H1 (cell line): ENCODE results near the gene GNAQ. TPM values are rescaled to one million over a fixed set of nuclear protein-coding genes. Genes with fewer than 3 reads are reported as not detected.

Experiments
- CTCF ChIA-PET: fragments of 300-600 bp; sonication (Branson Sonifier 250); formaldehyde crosslinking; loops from one replicate; lab custom pipeline; 2021; ENCODE audit not compliant: partially characterized antibody; lab: Charles Lee
- POLR2A ChIA-PET: fragments of 300-600 bp; sonication (Branson Sonifier 250); formaldehyde crosslinking; loops from one replicate; lab custom pipeline; 2021; ENCODE audit warnings: inconsistent platforms; ENCODE audit not compliant: partially characterized antibody; lab: Charles Lee
- DNase-seq, 2 experiments: peaks; one replicate each; pipeline versions ENCODE4 v3.0.0 to v3.0.0-alpha.2; 2010 to 2022; ENCODE audit warnings: low spot score in 2 of 2, low read depth in 1 of 2, mixed read lengths in 1 of 2
- FAIRE-seq: peaks from 2 replicates; lab custom pipeline; 2011; peaks lifted over from hg19 to GRCh38; lab: Jason Lieb, UNC
- H2AFZ ChIP-seq: 2 replicates; pipeline ENCODE4 v1.8.1; 2012; ENCODE audit warnings: low read length, inconsistent platforms
- H2AK5ac ChIP-seq: 2 replicates; pipeline ENCODE4 v1.6.1; 2013; ENCODE audit warnings: low read depth, low read length
- H2BK120ac ChIP-seq: replicated peaks from 2 replicates; pipeline ENCODE3; 2013; ENCODE audit warnings: low read depth, low read length, inconsistent platforms
- H2BK12ac ChIP-seq: 2 replicates; pipeline ENCODE4 v1.6.1; 2013; ENCODE audit warnings: low read depth, low read length
- H2BK15ac ChIP-seq: 2 replicates; pipeline ENCODE4 v1.6.1; 2013; ENCODE audit warnings: low read length
- H2BK20ac ChIP-seq: 2 replicates; pipeline ENCODE4 v1.6.1; 2013; ENCODE audit warnings: low read length
- H2BK5ac ChIP-seq: 2 replicates; pipeline ENCODE4 v1.6.1; 2013; ENCODE audit warnings: low read depth, low read length
- H3K14ac ChIP-seq: 2 replicates; pipeline ENCODE4 v1.6.1; 2013; ENCODE audit warnings: inconsistent platforms; ENCODE audit not compliant: insufficient read length
- H3K18ac ChIP-seq: 2 replicates; pipeline ENCODE4 v1.6.1; 2013; ENCODE audit warnings: low read length; ENCODE audit errors: extremely low read depth
- H3K23ac ChIP-seq: 2 replicates; pipeline ENCODE4 v1.6.1; 2013; ENCODE audit warnings: inconsistent platforms; ENCODE audit not compliant: insufficient read length
- H3K23me2 ChIP-seq: 2 replicates; pipeline ENCODE4 v1.6.1; 2013; ENCODE audit warnings: low read depth, low read length
- H3K27ac ChIP-seq: 2 replicates; pipeline ENCODE4 v1.6.1; 2011; ENCODE audit warnings: low read depth, low read length, inconsistent platforms
- H3K27me3 ChIP-seq, 4 experiments: replicated peaks in 1 of 4; 1 replicate in 1 of 4; 2 replicates in 3 of 4; pipeline versions ENCODE4 v1.6.1 to v1.8.1; 2011 to 2013; ENCODE audit warnings: low read length in 3 of 4, mild to moderate bottlenecking in 3 of 4, inconsistent platforms in 2 of 4, mixed read lengths in 2 of 4, moderate library complexity in 1 of 4; ENCODE audit not compliant: control insufficient read depth in 3 of 4, insufficient read depth in 3 of 4; ENCODE audit errors: extremely low read depth in 1 of 4
- H3K36me3 ChIP-seq, 4 experiments: 2 replicates each; pipeline versions ENCODE4 v1.6.1 to v1.8.1; 2011 to 2013; ENCODE audit warnings: mild to moderate bottlenecking in 4 of 4, low read length in 3 of 4, moderate library complexity in 2 of 4, control low read depth in 1 of 4, inconsistent platforms in 1 of 4; ENCODE audit not compliant: insufficient read depth in 4 of 4, control insufficient read depth in 2 of 4
- H3K4ac ChIP-seq: replicated peaks from 2 replicates; pipeline ENCODE3; 2013; ENCODE audit warnings: low read length, low read depth, mixed read lengths, inconsistent platforms; ENCODE audit not compliant: insufficient read length
- H3K4me1 ChIP-seq, 4 experiments: replicated peaks in 1 of 4; 1 replicate in 1 of 4; 2 replicates in 3 of 4; pipeline versions ENCODE4 v1.6.1 to v1.8.1; 2011 to 2013; ENCODE audit warnings: low read length in 3 of 4, inconsistent platforms in 2 of 4, mixed read lengths in 1 of 4; ENCODE audit not compliant: insufficient read depth in 4 of 4, control insufficient read depth in 3 of 4
- H3K4me2 ChIP-seq, 2 experiments: 2 replicates each; pipeline versions ENCODE4 v1.6.1 to v1.8.1; 2011 to 2013; ENCODE audit warnings: low read depth in 2 of 2, low read length in 2 of 2, control low read depth in 1 of 2, inconsistent platforms in 1 of 2, mild to moderate bottlenecking in 1 of 2; ENCODE audit not compliant: insufficient read depth in 1 of 2
- H3K4me3 ChIP-seq, 4 experiments: fragments of 200-600, 300-600 bp in 1 of 4; sonication (generic), shearing (Covaris generic), sonication (Bioruptor Twin) in 1 of 4; 2 replicates each; pipeline versions ENCODE4 v1.5.1 to v1.8.1; 2011 to 2016; ENCODE audit warnings: low read length in 4 of 4, low read depth in 3 of 4, control low read depth in 2 of 4, inconsistent platforms in 2 of 4, mild to moderate bottlenecking in 2 of 4, mixed read lengths in 1 of 4, moderate library complexity in 1 of 4; ENCODE audit not compliant: insufficient read depth in 2 of 4; ENCODE audit errors: extremely low read depth in 1 of 4
- H3K56ac ChIP-seq: replicated peaks from 2 replicates; pipeline ENCODE3; 2013; ENCODE audit warnings: low read depth, mild to moderate bottlenecking, mixed read lengths, low read length, inconsistent platforms; ENCODE audit not compliant: insufficient read length
- H3K79me1 ChIP-seq: 2 replicates; pipeline ENCODE4 v1.6.1; 2013; ENCODE audit warnings: low read depth, low read length, control low read depth
- H3K79me2 ChIP-seq, 2 experiments: 2 replicates each; pipeline versions ENCODE4 v1.6.1 to v1.8.1; 2012 to 2013; ENCODE audit warnings: low read length in 2 of 2, mild to moderate bottlenecking in 2 of 2, inconsistent platforms in 1 of 2; ENCODE audit not compliant: insufficient read depth in 2 of 2, control insufficient read depth in 1 of 2
- H3K9ac ChIP-seq, 4 experiments: replicated peaks in 1 of 4; 1 replicate in 1 of 4; 2 replicates in 3 of 4; pipeline versions ENCODE4 v1.6.1 to v1.8.1; 2011 to 2013; ENCODE audit warnings: low read depth in 3 of 4, low read length in 3 of 4, control low read depth in 2 of 4, mild to moderate bottlenecking in 2 of 4, moderate library complexity in 2 of 4, inconsistent platforms in 1 of 4; ENCODE audit errors: extremely low read depth in 1 of 4
- H3K9me3 ChIP-seq, 2 experiments: 2 replicates each; pipeline versions ENCODE4 v1.6.1 to v1.8.1; 2012 to 2013; ENCODE audit warnings: mild to moderate bottlenecking in 2 of 2, moderate library complexity in 2 of 2, control low read depth in 1 of 2, inconsistent platforms in 1 of 2, low read depth in 1 of 2, low read length in 1 of 2, mixed read lengths in 1 of 2; ENCODE audit not compliant: insufficient read depth in 2 of 2
- H4K20me1 ChIP-seq, 2 experiments: replicated peaks in 1 of 2; 2 replicates each; pipeline versions ENCODE3 to v1.8.1; 2011 to 2013; ENCODE audit warnings: inconsistent platforms in 2 of 2, low read length in 2 of 2, mild to moderate bottlenecking in 1 of 2; ENCODE audit not compliant: insufficient read depth in 2 of 2, control insufficient read depth in 1 of 2
- H4K5ac ChIP-seq: 2 replicates; pipeline ENCODE4 v1.6.1; 2013; ENCODE audit warnings: low read length, low read depth, mixed read lengths, inconsistent platforms; ENCODE audit not compliant: insufficient read length
- H4K8ac ChIP-seq: 2 replicates; pipeline ENCODE4 v1.8.0; 2013; ENCODE audit warnings: mild to moderate bottlenecking, moderate library complexity, low read length, inconsistent platforms; ENCODE audit not compliant: insufficient read depth; ENCODE audit errors: extremely low read depth
- H4K91ac ChIP-seq: replicated peaks from 2 replicates; pipeline ENCODE3; 2013; ENCODE audit warnings: low read length, mixed read lengths, inconsistent platforms; ENCODE audit not compliant: insufficient read length
- CEBPB ChIP-seq: IDR thresholded peaks from 2 replicates; pipeline ENCODE4 v1.6.1; 2012; ENCODE audit warnings: low read depth, low read length
- CREB1 ChIP-seq: IDR thresholded peaks from 2 replicates; pipeline ENCODE4 v1.6.1; 2012; ENCODE audit warnings: inconsistent platforms
- EZH2 ChIP-seq: fragments of 200-600 bp; sonication (generic); IDR thresholded peaks from 2 replicates; pipeline ENCODE4 v1.7.1; 2012; ENCODE audit warnings: low read depth, mild to moderate bottlenecking, moderate library complexity, low read length, inconsistent platforms; ENCODE audit not compliant: severe bottlenecking
- HDAC6 ChIP-seq: IDR thresholded peaks from one replicate; pipeline ENCODE4 v1.7.1; 2012; ENCODE audit warnings: low read depth, mild to moderate bottlenecking, inconsistent platforms, low read length, moderate library complexity
- KDM5A ChIP-seq: fragments of 200-600 bp; IDR thresholded peaks from 2 replicates; pipeline ENCODE4 v1.7.1; 2012; ENCODE audit warnings: mild to moderate bottlenecking, low read length, inconsistent platforms, mixed read lengths
- NANOG ChIP-seq: IDR thresholded peaks from 2 replicates; pipeline ENCODE4 v1.6.1; 2011; ENCODE audit warnings: low read length, low read depth, mild to moderate bottlenecking, inconsistent platforms; ENCODE audit not compliant: insufficient read depth, poor library complexity, severe bottlenecking
- POLR2A ChIP-seq, 2 experiments: IDR thresholded peaks; 1 replicate in 1 of 2; 2 replicates in 1 of 2; pipeline ENCODE4 v1.6.1; 2011; ENCODE audit warnings: low read depth in 2 of 2, low read length in 2 of 2, mild to moderate bottlenecking in 2 of 2; ENCODE audit errors: control extremely low read depth in 1 of 2
- POLR2AphosphoS5 ChIP-seq: IDR thresholded peaks from 2 replicates; pipeline ENCODE4 v1.6.1; 2011; ENCODE audit warnings: low read depth, low read length
- POU5F1 ChIP-seq: IDR thresholded peaks from 2 replicates; pipeline ENCODE4 v1.6.1; 2011; ENCODE audit warnings: low read depth, mild to moderate bottlenecking, low read length, moderate library complexity
- SP4 ChIP-seq: IDR thresholded peaks from 2 replicates; pipeline ENCODE4 v1.6.1; 2012; ENCODE audit warnings: low read length, inconsistent platforms
- TCF12 ChIP-seq: IDR thresholded peaks from 2 replicates; pipeline ENCODE4 v1.6.1; 2011; ENCODE audit warnings: low read depth, mild to moderate bottlenecking, low read length
- TEAD4 ChIP-seq: IDR thresholded peaks from 2 replicates; pipeline ENCODE4 v1.6.1; 2012; ENCODE audit warnings: low read depth, low read length, inconsistent platforms, mixed read lengths
- WGBS, 2 experiments: shearing (Covaris generic) in 1 of 2; methylation state at CpG; one replicate each; pipeline versions ENCODE4 v1.1.6 to v1.1.7; 2013 to 2015; ENCODE audit warnings: low lambda C conversion rate in 2 of 2, mixed read lengths in 2 of 2, inconsistent platforms in 1 of 2, low coverage in 1 of 2, missing lambda C conversion rate in 1 of 2; ENCODE audit not compliant: insufficient replicate concordance in 2 of 2, insufficient coverage in 1 of 2, insufficient read length in 1 of 2; ENCODE audit errors: extremely low coverage in 1 of 2, missing lambda C conversion rate in 1 of 2; 5-methylcytosine and 5-hydroxymethylcytosine counted together
- polyA plus RNA-seq, 7 experiments: library from polyadenylated mRNA; depleted of rRNA in 3 of 7; stranded (reverse) in 5 of 7; unstranded in 2 of 7; fragments of >200 nt in 5 of 7; fragments of 200-250 nt in 2 of 7; gene quantifications; 1 replicate in 5 of 7; 2 replicates in 1 of 7; 4 replicates in 1 of 7; pipeline versions ENCODE4 v1.2.1 to v1.2.3, GENCODE V29; 2011 to 2013; ENCODE audit warnings: missing spikeins in 2 of 7, mixed read lengths in 2 of 7
- total RNA-seq: library from RNA; stranded (reverse); fragmentation: NEBNext Ultra II Directional; extraction: Animal tissue kit (Norgen Biotek cat#: 25700); gene quantifications from 2 replicates; pipeline ENCODE4 v1.2.1, GENCODE V29; 2021

GNAQ gene
- total and polyA plus RNA-seq, 2 of the 8 experiments (the other 6 are each of a cell fraction or from before 2014, with no cell fraction given): 22.8 to 63.8 TPM

DNA sequence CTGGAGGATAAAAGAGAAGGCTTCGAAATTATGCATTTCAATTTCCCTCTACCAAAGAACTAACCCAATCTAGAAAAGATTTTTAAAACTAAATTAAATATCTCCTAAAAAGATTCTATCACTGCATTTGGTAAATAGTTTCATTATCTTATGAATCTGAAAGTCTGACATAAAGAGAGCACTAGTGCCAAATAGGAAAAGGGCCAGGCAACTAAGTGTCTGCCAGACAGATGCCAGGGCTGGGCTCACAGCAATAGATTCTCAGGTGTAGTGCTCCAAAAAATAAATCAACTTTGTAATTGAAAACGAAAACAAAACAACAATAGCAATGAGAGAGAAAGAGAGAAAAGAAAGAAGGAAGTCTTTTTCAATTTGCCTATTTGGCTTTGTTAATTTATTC, 225.8 kb downstream of the GNAQ start:
- Histone ChIP-seq H3K36me3 (no peaks in the 10 kb centered on the region; a peak in 1 of 8 replicates), H3K23me2 (no peaks in the 10 kb centered on the region; the same call in 1 of the 2 replicates), H4K91ac (no peak overlapping the region), H3K9me3 (no peaks in the 10 kb centered on the region), H3K9ac (no peak overlapping the region), H3K14ac (no peak overlapping the region), H3K56ac (no peak overlapping the region), H2AK5ac (no peak overlapping the region), H4K8ac (no peak overlapping the region), H3K4ac (no peak overlapping the region), H4K5ac (no peak overlapping the region), H3K4me3 (no peak overlapping the region), H2BK15ac (no peak overlapping the region), H2BK12ac (no peak overlapping the region), H2BK5ac (no peak overlapping the region), H3K27me3 (no peaks in the 10 kb centered on the region), H3K4me1 (peaks cover 0 to 3% (median 0%) of the 10 kb centered on the region in 4 experiments; a peak in 3 of 7 replicates), H2BK20ac (no peak overlapping the region), H3K18ac (no peak overlapping the region), H3K79me1 (no peaks in the 10 kb centered on the region), H3K79me2 (no peaks in the 10 kb centered on the region), H3K27ac (no peak overlapping the region), H2AFZ (no peak overlapping the region), H3K23ac (no peak overlapping the region), H2BK120ac (no peak overlapping the region), H4K20me1 (peaks cover 0 to 2% of the 10 kb centered on the region in 2 experiments), H3K4me2 (no peak overlapping the region)
- DNase-seq (no peak), FAIRE-seq (no peak)
- ChIA-PET CTCF (no interaction called here), POLR2A (no interaction called here)
- 92% methylated on average over 2 of the region's 2 CpGs; no CpG with 5 or more reads in 1 of the 2 experiments for WGBS, 2 experiments
- TF ChIP-seq POLR2A (IDR thresholded peaks at IDR 0.05; ENCODE audit: control extremely low read depth in 1 of 2, low read depth in 2 of 2, low read length in 2 of 2) (no peak), CEBPB (no peak), CREB1 (no peak), KDM5A (no peak), SP4 (no peak), POLR2AphosphoS5 (no peak), EZH2 (no peak), NANOG (no peak), TEAD4 (no peak), HDAC6 (no peak), TCF12 (no peak), POU5F1 (no peak)
